ENCODE measurements around the gene KCTD11.
A peak's percentile ranks its signal among the peaks of the same experiment; 100 is the strongest.
"Not testable (repeated sequence)": the region's sequence is repeated elsewhere in the genome, so short reads cannot be mapped to it uniquely, and the experiment has no call there.

KCTD11 gene

DNA sequence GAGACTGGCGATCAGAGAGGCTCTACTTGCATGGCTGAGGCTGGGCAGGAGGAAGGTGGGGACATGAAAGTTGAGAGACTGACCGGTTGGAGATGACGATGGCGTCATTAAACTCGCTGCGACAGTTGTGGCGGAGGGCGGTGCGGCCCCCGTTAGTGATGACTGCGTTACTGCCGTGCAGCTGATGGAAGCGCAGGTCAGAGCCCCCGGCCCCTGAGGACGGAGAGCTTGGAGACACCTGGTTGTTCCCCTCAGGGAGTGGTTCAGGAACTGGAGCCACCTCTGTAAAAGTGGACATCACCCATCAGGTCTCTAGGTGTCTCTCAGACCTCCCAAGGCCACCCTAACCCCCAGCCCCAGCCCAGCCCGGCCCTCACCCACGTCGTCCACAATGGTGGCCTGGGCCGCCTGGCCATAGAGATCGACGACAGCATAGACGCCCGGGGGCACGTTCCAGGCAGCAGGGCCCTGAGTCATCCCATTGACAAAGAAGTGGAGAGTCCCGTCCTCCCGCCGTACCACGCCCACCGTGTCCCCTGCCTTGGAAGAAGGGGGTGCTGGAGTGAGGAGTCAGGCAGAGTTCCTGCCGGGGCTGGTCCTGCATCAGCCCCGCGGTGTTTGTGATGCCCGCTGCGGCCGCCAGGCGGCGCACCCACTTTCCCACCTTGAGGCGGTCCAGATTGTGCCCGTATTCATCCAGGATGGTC lies 28.1 kb upstream of the KCTD11 start:
- no peak for DNase-seq

DNA sequence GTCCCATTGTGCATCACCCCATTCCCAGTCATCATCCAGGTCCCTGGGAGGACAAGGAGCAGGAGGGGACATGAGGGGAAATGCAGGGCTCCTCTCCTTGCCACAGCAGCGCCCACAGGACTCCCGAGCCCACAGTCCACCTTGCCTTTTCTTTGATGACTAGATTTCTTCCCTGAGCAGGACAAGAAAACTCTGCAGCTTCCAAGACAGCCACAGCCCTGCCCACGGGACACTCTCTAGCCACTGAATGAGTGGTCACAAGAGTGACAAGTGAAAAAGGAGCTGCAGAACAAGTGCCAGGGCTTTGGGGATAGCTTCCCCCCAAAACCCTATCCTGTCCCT lies 27.6 kb upstream of the KCTD11 start:
- DNase-seq = no peak

DNA sequence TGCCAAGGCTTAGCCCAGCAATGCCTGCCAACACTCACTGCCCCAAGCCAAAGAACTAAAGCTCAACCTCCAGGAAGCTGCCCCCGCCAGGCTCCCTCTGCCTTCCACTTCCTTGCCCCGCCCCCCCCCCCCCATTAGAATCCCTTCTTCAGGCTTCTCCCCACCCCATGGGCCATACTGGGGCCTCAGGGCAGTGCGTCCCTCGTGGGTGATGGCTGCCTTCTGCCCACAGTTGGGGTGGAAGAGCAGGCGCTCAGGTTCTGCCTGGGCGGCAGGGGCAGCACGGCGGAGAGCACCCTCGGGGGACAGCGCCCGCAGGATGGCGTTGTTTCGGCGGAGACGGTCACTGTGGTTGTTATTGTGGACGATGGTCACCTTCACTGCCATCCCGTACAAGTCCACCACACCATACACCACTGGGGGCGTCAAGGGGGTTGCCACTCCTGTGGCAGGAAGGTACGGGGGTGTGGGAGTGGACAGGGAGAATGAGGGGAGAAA lies 26.9 kb upstream of the KCTD11 start:
- DNase-seq = no peak

DNA sequence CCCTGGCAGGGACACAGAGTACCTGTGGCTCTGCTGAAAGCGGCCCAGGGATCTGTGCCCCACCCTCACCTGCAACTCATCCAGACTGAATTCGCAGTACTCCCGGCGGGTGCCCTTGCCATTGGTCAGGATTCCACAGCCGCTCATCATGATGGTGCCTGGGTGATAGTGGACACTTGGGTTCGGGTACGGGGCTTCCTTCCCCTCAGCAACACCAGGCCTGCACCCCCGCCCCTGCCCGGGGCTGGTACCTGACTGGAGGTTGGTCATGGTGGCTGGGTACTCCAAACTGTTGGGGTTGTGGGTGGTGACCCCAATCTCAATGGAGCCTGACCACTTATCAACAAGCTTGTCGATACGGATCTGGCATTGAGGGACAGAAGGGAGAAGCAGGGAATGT lies 25.8 kb upstream of the KCTD11 start:
- no peak for DNase-seq

DNA sequence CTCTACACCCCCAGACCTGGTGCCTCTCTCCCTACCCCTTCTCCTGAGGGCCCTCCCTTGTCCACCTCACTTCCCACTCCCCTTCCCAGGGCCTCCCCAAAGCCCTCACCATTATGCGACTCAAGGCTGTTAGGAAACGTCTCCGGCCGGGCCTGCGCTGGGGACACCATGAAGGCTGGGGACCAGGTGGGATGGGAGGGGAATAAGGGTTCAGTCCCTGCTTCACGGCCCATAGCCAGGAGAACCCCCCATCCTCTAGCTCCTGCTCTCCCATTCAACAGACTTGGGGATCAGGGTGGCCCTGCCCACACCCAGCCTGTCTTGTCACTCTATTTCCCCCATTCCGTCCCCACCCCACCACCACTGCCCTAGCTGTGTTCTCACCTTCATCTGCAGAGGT lies 24.9 kb upstream of the KCTD11 start:
- no peak for DNase-seq

DNA sequence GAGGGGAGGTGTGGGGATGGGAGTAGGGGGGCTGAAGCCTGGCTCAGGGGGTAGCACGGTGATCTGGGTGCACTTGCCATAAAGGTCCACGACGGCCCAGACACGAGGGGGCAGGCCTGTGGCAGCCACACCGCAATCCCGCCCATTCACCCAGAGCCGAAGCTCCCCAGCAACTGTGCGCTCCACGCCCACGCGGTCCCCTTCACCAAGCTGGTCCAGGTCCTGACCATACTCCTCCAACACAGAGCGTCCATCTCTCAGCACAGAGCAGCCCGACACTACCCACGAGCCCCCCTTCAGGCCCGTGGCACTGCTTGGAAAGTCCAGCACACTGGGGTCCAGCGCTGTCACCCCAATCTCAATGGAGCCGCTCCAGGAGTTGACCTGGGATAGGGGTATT lies 24.5 kb upstream of the KCTD11 start:
- DNase-seq = no peak

DNA sequence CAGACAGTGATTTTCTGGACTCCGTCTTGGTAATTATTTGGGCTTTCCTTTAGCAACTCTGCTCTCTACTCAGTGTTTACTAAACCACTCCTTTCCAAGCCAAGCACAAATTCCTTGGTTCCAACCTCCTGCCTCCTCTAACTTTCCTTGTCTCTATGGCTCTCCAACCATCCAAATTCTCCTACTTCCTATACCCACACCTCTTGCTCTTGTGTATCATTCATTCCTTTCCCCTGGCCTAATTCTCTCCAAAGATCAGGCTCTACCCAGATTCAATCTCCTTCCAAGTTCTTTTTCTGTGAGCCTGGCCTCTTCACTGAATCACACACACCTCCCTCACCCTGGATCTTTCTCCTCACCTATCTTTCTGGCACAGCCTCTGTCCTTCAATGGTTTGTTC lies 24.0 kb upstream of the KCTD11 start:
- DNase-seq = no peak

DNA sequence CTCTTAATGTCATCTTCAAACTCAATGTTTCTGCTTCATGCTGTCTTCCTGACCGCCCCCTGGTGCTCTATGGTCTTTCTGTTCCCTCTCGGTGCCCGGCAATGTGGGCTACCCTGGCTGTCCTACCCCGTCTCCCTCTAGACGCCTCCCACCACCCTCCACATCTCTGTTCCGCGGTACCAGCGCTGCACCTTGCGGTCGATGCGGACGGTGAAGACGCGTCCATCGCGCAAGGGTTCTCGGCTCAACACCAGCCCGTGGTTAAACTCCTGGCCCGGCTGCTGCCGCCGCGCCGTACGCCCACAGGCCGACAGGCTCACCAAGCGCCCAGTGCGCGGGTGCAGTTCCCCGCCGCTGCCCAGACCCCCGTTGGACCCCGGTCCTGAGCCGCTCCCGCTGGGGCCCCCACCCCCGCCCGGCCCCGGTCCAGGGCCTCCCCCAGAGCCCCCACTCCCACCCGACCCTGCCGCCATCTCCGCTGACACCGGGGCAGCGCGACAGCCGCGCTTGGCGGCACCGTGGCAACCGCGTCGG lies 23.1 kb upstream of the KCTD11 start, which contains the start of gene NEURL4:
Gene NEURL4 (minus strand): TSS at position 496 of the 534 bp plus-strand sequence. CDS start 23 bp downstream, at position 473.
- DNase-seq = no peak

DNA sequence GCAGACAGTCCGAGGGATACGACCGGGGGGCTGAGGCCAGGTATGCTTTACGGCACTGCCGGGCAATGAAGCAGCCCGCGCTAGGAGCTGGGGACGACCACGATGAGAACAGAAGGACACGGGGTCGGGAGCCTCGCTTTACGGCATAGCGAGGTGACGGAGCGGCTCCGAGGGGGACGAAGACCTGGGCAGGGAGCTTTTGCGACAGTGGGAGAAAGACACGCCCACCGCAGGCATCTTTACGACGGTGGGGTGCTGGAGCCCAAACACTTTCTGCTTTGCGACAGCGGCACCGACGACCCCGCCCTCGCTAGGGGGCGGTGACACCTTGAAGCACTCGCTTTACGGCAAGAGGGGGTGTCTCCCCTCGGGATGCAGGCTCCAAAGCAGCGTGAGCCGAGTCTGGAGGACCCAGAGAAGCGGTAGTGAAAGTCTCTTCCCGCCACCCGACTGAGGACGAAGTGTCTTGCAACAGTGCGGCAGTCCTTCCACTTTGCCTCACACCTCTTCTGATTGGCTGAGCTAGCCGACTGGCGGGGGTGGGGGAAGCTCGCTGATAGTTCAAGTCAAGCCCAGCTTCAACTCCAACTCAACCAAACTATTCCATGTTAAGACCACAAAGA lies 22.5 kb upstream of the KCTD11 start:
- DNase-seq = peak; percentile 95

DNA sequence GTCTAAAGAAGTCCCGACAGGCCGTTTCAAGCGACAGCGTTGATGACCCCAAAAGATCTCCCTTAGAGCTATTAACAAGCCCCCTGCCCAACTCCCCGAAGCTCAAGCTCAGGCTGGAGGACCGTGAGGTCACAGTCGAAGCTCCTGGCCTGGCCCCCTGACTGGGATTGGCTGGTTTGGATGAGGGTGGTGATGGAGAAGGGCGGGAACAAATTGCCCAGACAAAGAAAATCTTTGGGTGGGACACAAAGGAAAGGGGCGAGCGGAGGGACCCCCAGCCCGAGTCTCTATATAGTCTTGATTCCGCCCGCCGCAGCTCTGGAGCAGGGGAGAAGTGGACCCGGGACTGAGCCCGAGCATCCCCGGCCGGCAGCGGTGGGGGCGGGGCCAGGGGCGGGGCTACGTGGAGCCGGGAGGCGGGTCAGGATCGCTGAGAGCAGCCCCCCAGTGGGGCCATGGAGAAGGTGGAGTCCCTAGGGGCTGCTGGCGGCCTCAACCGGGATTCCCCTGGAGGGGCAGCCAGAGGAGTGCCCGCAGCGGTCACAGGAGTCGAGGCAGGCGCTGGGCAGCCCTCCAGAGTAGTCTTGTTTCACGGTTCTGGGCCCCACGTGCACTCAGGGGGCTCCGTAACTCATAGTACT lies 21.8 kb upstream of the KCTD11 start:
- no peak for DNase-seq

DNA sequence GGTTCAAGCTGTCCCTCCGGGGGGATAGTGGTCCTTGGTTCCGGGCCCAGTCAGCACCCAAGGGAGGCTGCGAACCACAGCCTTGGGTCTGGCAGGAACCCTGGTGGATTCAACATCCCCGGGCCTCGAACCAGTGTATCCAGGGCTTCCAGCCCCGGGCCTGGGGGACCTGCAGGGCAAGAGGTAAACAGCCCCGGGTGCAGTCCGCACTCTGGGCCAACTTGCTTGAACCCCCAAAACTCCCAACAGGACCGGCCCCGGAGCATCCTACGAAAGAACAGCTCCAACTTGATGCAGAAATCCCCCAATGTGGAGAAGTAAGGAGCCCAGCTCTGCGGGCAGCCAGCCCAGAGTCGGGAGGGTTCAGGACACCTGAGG lies 21.3 kb upstream of the KCTD11 start:
- no peak for DNase-seq

DNA sequence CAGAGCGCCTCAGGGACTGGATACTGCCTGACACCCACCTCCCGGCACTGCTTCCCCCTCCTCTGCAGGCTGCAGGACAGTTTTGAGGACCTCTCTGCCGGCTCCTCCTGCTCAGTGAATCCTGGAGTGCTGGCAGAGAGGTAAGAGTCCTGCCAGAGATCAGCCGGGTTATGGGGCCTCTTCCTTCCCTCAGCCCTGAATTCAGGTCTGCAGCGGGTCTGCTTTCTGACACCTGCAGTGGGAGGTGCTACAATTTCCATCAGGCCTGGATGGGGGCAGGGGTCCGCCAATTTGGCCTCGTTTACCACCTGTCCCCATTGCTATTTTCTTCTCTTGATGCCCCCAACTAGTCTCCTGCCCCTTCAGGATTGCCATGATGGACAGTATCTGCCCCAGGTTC lies 19.9 kb upstream of the KCTD11 start:
- DNase-seq = no peak

DNA sequence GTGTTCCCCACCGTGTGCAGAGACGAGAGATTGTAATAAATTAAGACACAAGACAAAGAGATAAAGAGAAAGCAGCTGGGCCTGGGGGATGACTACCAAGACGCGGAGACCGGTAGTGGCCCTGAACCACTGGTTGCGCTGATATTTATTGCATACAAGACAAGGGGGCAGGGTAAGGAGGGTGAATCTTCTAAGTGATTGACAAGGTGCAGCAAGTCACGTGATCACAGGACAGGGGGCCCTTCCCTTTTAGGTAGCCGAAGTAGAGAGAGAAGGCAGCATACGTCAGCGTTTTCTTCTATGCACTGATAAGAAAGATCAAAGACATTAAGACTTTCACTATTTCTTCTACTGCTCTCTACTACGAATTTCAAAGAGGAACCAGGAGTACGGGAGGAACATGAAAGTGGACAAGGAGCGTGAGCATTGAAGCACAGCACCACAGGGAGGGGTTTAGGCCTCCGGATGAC lies 19.3 kb upstream of the KCTD11 start:
- not testable (repeated sequence) for DNase-seq

DNA sequence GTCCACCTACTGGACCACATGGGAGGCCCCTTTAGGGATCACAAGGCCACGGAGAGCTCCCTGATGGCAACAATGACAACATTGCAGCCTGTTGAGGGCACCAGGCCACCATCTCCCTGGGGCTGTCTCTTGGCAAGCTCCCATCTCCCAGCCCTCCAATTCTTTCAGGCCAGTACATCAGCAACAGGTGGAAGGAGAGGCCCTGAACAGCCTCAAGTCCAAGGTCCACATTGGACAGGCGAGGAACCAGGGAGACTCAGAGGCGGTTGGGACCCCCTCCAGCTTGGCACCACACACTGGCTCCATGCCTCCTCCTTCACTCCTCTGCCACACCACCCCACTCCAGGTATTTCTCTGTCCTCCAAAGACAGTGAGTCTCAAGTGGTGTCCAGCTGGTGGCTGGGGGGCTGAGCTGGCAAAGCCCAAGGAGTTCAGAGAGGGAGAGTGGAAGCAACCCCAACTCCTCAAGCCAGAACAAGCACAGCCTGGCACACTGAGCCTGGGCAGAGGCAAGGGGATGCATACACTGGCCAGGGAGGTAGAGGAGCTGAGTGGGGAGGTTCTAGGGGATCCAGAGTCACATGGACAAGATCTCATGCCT lies 16.9 kb upstream of the KCTD11 start:
- DNase-seq = no peak

DNA sequence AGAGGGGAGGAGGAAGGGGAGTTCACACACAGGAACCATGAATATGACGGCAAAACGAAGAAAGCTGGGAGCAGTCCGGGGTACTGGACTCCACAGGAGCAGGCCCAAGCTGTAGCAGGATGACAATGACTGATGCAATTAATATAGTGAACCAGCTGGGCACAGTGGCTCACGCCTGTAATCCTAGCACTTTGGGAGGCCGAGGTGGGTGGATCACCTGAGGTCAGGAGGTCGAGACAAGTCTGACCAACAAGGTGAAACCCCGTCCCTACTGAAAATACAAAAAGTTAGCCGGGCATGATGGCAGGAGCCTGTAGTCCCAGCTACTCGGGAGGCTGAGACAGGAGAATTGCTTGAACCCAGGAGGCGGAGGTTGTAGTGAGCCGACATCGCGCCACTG lies 16.2 kb upstream of the KCTD11 start:
- not testable (repeated sequence) for DNase-seq

DNA sequence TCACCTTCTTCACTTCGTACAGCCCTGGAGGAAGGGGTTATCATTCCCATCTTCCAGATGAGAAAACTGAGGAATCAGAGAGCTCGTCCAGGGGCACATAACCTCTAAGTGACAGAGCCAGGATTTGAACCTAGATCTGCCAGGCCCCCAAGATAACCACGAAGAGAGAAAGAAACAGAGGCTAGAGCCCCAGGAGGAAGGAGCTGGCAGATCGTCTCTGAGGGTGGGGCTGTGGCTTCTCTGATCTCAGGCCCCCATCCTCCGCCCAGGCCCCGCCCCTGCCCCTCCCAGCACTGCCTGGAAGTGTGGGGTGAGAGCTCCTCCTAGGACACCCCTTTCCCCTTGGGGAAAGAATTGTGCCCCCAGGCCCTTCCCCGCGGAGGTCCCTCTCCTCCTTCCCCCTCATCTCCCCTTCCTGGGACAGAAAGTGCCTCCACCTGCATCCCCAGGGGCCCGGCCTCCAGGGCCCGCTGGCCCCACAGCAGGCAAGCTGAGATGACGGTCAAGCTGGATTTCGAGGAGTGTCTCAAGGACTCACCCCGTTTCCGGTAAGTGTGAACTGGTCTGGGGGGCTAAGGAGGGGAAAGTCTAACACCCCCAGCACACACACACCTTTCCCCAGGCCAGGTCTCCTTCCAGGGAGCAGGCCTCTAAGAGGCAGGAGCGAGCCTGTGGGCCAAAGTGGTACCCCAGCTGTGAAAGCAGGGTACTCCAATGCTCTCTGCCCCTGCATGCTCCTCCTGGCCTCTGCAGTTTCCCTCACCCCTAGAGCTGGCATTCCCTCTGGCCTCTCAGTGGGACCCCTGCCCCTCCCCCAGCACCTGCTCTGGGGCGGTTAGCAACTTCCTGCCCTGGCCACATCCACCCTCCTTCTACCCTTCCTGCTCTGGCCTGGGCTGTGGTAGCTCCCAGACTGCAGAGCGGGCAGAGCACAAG lies 15.5 kb upstream of the KCTD11 start, which contains the start of gene ACAP1:
Gene ACAP1 (plus strand): TSS at position 290 of the 936 bp plus-strand sequence. CDS start 206 bp downstream, at position 496.
- peak; percentile 35 for DNase-seq

DNA sequence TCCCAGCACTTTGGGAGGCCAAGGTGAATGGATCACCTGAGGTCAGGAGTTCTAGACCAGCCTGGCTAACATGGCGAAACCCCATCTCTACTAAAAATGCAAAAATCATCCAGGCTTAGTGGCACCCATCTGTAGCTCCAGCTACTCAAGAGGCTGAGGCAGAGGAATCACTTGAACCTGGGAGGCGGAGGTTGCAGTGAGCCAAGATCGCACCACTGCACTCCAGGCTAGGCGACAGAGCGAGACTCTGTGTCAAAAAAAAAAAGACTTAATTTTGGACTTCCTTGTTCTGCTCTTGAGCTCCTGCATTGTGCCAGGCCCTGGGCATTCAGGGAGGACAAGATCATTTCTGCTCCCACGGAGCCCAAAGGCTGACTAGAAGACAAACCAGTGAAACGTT lies 14.4 kb upstream of the KCTD11 start:
- DNase-seq = not testable (repeated sequence)

DNA sequence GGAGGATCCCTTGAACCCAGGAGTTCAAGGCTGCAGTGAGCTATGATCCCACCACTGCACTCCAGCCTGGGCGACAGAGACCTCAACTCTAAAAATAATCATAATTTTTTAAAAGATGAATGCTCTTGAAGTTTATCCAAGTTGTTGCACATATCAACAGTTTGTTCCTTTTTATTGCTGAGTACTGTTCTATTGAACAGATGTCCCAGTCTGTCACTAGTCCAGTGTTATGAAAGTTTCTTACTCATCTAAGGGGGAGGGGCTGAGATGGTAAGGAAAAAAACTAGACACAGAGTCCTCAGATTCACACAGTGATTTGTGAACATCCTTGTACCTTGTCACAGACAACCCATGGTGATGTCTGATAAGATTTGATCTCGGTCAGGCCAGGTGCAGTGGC lies 11.8 kb upstream of the KCTD11 start:
- DNase-seq = no peak

DNA sequence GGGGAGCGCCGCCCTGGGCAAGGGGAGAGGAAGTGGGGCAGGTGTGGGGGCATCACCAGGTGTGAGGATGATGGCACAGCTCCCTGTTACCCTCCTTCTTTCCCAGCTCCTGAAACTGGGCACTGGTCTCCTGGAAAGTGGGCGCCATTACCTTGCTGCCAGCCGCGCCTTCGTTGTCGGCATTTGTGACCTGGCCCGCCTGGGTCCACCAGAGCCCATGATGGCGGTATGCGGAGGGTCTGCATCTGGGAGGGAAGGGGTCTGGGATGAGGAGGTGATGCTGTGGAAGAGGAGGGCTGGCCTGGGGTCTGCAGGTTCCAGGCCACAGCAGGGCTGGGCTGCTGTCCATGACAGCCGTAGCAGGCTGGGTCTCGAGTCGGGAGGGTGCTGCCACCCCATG lies 10.1 kb upstream of the KCTD11 start:
- no peak for DNase-seq

DNA sequence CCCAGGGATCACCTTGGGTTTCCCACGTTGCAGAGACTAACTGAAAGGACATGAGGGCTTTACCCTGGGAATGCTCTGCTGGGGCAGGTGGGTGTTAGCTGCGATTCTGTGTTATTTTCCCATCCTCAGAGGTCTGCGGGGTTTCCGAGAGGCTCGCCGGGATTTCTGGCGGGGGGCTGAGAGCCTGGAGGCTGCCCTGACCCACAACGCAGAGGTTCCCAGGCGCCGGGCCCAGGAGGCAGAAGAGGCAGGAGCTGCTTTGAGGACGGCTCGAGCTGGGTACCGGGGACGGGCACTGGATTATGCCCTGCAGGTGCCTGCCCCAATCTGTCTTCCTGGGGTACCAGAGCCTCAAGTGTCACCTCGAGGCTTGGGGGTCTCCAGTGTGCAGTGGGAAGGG lies 8.7 kb upstream of the KCTD11 start:
- DNase-seq = no peak

DNA sequence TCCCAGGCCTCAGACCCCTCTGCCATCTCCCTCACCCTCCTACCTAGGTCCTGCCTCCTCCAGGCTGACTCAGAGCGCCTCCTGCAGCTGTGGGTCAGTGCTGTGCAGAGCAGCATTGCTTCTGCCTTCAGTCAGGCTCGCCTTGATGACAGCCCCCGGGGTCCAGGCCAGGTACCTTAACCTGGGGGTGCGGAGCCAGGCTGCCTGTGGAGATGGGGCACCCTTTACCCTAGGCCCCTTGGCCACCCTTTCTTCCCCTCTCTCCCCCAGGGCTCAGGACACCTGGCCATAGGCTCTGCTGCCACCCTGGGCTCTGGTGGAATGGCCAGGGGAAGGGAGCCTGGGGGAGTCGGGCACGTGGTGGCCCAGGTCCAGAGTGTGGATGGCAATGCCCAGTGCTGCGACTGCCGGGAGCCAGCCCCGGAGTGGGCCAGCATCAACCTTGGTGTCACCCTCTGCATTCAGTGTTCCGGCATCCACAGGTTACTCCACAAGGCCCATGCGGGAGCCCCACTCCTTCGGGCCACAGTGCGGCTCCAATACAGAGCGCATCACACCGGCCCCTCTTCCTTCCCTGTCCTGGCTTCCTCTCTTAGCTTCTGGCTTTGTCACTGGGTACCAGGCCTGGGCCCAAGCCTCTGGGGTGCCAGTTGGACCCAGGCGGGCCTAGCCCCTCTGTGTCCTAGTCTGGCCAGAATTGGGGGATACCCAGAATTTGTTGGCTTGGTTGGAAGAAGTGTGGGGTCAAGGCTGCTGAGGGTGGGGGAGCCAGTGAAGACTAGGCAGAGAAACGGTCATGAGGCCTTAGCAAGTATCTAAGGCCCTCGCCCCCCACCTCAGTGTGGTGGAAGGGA lies 5.0 kb upstream of the KCTD11 start:
- no peak for DNase-seq
